Posterior vena cava (tissue), 2 donors: ENCODE results near the gene CHCHD6. TPM values are rescaled to one million over a fixed set of nuclear protein-coding genes. Genes with fewer than 3 reads are reported as not detected.

Experiments
- DNase-seq: peaks from one replicate; pipeline ENCODE4 v3.0.0-alpha.2; 2020; ENCODE audit warnings: low spot score
- intact Hi-C, 2 donors: fragments of 100-400 bp; cut with DNase I; formaldehyde crosslinking; loops; one replicate each; pipeline versions ENCODE4 v1.14.1 to v1.14.2; 2022 to 2023
- total RNA-seq, 2 donors: library from RNA; stranded (reverse); fragmentation: NEBNext Ultra II Directional; extraction: Animal tissue kit (Norgen Biotek cat#: 25700); gene quantifications; one replicate each; pipeline ENCODE4 v1.2.1, GENCODE V29; 2021
- donor health status: DM: yes; HTN: yes; CAD: no.
- donor health status: DM: yes; HTN: yes; CAD: no.

Gene CHCHD6
- total RNA-seq, 2 donors from 2014 or later = 7.3 to 10.1 TPM

DNA sequence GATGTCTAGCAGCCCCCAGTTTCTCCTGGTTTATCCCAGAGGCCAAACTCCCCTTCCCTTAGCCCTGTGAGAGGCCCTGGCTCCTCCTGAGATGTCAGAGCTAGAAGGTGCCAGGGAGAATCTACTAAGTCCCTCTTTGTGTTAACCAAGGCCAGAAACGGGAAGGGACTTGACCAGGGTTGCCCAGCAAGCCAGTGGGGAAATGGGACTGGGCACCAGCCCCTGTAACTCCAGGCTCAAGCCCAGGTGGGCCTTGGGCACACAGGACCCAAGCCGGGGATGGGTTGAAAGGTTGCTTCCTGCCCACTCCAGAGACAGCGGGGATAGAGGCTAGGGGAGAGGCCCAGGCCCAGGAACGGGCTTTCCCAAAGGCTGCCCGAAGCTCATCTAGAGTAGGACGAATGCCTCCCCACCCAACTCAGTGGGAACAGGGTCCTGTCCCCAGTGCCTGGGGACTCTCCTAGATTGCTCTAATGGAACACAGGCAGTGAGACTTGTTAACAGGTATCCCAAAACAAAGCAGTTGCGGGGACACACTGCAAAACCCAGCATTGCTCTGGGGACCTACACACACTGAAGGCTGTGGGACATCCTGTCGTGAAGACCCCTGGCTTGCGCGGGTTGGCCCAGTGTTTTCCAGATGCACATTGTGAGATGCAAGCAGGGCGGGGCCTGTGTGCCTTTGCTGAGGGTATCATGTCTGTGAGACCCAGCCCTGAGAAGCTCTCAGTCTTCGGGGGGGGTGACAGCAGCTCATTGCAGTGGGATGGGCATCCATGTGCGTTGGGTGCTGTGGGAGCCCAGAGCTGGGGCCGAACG lies 36.2 kb upstream of the CHCHD6 start:
- DNase-seq = no peak
- intact Hi-C loops = no loop called here

DNA sequence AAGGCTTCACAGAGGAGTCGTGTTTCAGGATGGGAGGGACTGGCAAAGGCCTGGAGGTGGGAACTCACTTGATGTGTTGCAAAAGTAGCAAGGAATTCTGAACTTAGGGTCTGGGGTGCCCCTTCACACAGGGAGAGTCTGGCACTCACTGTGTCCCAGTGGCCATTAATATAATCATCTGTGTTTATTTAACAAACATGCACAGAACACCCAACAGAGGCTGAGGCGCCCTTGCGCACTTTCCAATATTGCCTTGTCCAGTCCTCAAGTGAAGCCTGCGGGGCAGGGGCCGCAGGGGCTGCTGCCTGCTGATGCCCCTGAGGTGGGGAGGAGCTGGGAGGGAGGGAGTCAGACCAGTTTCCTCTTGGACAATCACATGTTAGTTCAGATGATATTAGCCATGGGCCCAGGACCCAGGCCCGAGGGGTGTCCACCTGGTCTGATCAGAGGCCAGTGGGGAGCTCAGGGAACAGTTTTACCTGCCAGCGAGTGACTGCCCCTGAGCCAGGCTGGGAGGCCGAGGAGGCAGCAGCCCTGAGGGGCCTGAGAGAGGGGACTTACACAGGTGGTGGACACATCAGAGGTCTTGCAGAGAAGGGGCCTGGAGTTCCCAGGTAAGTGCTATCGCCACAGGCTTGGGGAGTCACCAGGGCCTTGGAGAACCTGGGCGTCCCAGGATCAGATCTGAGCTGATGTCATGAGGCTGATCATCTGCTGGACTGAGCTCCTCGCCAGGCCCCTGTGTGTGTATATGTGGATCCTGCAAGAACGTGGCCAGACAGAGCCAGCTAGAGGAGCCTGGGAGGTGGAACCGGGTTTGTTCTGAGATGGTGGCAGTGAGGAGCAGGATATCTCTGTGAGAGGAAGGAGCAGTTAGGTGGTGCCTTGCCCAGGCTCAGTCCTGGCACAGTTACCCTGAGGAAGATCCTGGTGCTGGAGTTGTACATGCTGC lies 35.3 kb upstream of the CHCHD6 start:
- intact Hi-C loops = no loop called here
- DNase-seq = no peak

DNA sequence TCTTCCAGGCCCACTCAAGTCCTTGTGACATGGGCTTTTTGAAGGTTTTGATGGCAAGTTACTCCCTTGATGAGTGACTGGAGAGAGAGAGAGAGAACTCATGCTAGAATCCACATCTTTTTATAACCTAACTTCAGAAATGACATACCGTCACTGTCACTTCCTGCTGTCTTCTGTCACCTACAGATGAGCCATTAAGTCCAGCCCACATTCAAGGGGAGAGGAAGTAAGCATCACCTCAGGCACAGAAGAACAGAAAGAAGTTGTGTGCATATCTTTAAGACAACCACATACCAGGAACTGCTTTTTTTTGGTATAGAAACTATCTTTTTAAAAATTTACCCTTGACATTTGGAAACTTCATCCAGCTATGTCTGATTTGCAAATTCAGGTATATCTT lies 32.5 kb upstream of the CHCHD6 start:
- DNase-seq = no peak
- intact Hi-C loops = no loop called here

DNA sequence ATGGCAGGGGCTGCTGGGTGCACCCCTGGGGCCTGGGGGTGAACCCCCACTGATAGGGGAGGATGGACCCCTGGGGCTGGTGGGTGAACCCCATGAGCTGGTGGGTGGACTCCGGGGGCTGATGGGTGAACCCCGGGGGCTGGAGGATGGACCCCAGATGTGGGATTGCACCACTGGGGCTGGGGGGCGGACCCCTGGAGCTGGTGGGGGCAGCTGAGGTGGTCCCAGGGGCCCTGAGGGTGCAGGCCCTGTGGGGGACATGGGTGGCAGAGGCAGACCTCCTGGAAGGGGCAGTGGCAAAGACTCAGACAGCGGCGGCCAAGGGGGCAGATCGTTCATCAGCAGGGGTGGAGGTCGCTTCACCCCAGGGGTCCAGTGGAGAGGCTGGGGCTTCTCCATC lies 31.7 kb upstream of the CHCHD6 start:
- no peak for DNase-seq

DNA sequence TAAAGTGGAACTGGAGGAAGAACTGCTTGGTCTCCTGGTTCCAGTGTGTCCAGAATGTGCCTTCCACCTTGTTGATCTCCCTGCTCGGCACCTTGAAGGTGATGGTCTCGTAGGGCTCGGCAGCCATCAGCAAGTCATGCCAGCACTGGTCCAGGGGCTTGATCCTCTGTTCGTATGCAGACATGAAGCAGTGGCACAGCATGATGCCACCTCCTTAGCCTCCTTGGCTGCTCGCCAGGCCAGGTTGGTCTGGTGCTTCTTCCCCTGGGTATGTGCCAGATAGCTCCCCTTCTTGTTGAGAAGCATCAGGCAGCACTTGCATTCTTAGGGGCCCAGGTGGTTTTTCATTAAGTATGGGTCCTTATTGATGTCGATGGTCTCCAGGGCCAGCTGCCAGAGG lies 31.3 kb upstream of the CHCHD6 start:
- intact Hi-C loops = no loop called here
- no peak for DNase-seq

More for the DNA sequence above, 31.7 kb upstream of the CHCHD6 start:
- intact Hi-C loops = no loop called here

DNA sequence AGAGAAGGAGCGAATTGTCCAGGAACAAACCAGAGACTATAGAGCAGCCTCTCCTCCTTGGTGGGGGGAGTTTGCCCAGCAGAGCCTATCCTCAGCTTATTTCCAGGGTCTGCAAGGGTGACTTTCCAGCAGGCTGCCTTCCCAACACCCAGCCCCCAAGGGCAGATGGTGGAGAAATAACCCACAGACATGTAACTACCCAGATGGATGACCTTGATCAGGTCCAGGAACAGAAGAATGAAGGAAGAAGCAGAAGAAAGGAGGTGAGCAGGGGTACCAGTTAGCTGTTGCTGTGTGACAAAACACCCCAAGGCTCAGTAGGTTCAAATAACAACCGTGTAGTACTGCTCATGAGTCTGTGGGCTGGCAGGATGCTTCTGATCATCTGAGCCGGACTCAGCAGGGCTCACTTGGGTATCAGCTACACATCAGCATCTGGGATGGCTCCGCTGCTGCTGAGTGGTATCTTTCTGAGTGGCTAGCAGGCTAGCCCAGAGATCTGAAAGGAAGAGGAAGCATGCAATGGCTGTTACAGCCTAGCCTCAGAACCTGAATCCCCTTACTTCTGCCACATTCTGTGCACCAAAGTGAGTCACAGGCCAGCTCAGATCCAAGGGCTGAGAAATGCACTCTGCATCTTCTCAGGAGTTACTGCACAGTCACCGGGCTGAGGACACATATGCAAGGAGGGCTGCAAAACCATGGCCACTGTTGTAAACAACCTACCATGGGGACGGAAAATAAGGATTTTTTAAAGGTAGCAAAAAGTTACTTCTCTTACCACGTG lies 26.9 kb upstream of the CHCHD6 start:
- intact Hi-C loops = loop anchor here (5.0 kb wide), 1 partner anchor 780 kb away; no protein-coding TSS in a partner anchor
- no peak for DNase-seq

DNA sequence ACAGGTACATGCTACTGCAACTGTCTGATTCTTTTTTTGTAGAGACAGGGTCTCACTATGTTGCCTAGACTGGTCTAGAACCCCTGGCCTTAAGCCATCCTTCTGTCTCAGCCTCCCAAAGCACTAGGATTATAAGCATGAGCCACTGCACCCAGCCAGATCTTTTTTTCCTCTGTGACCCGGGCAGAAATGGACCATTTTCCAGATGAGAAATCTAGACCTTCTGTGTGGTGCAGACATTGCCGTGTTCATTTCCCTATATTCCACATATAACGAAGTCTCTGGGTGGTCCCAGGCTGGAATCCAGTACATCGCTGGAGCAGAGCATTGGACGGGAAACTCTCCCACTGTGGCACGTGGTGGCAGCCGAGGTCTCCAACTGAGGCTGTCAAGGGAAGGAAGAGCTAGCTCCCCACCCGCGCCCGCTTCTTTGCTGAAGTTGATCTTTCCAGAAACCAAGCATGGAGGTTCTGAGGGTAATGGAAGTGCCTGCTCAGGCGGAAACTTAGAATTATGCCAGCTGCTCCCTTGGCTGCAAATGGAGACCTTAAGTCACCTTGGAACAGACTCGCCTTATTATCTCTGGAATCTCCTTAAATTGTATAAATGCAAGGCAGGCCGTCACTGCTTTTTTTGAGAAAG lies 26.1 kb upstream of the CHCHD6 start:
- DNase-seq = no peak
- intact Hi-C loops = loop anchor here (1.0 to 5.0 kb wide), 2 partner anchors 779 to 868 kb away; no protein-coding TSS in a partner anchor

DNA sequence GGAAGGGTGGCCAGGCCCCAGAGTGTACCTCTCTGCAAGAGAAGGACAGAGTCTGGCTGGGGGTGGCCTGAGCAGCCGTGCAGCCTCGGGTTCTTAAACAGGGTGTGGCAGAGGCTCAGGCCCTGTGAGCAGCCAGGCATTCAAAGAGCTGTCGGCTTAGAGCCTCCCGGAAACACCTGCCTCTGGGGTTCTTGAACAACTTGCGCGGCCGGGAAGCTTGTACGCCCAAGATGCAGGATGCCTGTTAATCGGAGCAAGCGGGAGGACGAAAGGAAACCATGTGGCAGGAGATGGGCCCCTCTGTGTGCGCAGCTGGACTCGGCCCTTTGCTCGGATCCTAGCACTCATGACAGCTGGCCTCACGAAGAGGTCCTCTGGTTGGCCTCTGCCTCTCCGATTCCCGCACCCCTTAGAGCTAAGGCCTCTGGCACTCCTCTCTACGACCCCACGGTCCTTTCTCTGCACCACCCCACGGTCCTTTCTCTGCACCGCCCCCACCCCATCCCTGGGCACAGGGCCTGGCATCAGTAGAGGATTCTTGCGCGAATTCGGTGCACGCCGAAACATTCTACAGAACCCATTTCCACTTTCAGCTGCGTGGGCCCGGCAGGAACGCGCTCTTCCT lies 25.2 kb upstream of the CHCHD6 start:
- intact Hi-C loops = loop anchor here (1.0 to 5.0 kb wide), 2 partner anchors 778 to 867 kb away; no protein-coding TSS in a partner anchor
- no peak for DNase-seq

DNA sequence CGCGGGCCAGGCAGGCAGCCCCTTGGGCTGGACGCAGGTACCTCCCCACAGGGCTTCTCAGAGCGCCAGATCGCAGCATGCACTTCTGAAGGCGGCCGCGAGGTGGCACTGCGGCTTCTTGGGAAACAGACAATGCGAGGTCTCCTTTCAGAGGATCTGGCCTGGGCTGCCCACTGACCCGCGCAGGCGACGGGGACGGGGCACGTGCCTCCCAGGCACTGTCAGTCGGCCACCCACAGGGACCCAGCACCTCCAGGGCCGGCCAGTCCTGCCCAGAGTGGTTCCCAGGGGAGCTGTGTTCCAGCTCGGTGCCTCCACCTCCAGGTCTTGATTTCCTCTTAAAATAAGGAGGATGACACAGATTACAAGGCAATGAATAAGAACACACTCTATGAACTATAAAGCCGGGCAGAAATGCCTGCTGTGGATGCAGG lies 24.7 kb upstream of the CHCHD6 start:
- DNase-seq = peak; percentile 94
- intact Hi-C loops = loop anchor here (5.0 kb wide), 1 partner anchor 778 kb away; no protein-coding TSS in a partner anchor

DNA sequence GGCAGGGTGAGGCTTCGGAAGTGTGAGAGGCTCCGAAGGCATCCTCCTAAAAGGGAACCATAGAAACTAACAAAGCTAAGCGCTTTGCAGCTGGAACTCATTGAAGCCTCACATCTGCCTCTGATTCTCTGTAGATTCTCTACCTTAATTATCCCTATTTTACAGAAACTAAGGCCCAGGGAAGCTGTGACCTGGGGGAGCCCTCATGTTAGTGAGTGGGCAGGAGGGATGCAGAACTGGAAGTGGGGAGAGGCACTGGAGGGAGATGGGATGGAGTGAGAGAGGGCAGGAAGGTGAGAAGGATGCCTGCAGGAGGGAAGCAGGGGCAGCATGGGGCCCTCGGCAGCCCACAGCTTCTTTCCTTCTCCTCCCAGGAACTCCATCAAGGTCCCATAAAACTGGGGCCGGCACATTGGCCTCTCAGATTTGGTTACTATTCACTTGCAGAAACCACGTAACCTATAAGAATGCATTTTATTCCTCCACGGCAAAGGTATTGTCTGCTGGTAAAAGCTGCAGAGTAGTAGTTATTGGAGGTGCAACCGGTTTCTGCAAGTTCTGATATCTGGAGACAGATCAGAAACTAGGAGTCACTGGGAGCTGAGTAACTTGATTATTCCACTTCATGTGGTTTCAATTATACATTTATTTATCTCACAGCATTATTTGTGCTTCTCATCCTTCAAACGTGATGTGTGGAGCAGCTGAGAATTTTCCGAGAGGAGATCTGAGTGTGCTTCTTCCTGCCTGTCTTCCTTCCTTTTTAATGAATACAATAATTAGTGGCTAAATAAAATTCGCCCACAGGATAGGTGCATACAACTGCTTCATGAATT lies 24.0 kb upstream of the CHCHD6 start:
- intact Hi-C loops = loop anchor here (5.0 to 10.0 kb wide), 2 partner anchors 305 to 777 kb away; partner anchors contain the start of gene PLXNA1 (in 1 of the 2)
- no peak for DNase-seq

DNA sequence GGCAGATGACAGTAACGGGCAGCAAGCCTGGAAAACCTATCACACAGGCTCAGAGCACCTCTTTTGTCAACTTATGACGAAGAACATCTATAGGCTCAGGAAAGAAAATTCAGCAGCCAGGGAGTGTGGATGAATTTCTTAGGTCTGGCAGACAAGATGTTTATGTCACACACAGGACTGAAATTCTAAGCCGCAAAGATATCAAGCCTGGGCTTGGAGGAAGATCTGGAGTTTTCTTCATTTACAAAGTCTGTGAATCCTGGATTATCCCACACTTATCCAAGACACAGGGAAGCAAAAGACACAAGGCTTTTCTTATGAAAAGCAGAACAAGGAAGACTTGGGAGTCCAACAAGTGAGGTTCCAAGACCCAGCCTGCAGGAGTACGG lies 23.4 kb upstream of the CHCHD6 start:
- no peak for DNase-seq
- intact Hi-C loops = loop anchor here in 1 of 2 donors (10.0 kb wide), 1 partner anchor 304 kb away; the partner anchor contains the start of gene PLXNA1

DNA sequence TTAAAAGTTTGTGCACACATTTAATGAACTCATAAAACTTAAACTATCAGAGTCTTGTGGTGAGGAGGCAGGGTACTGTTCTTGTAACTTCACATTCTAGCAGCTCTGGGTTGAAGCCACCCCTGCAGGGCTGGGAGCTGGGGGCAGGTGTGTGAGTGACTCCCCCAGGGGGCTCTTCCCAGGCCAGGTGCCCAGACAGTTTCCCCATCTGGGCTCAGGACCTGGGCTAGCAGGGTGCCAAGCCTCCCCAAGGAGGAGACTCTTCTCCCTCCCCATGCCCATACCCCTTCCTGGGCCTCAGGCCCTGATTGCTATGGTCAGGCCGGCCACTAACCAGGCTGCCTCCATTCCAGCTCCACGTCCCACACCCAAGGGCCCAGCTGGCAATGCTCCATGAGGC lies 22.0 kb upstream of the CHCHD6 start:
- intact Hi-C loops = loop anchor here in 1 of 2 donors (10.0 kb wide), 1 partner anchor 303 kb away; the partner anchor contains the start of gene PLXNA1
- DNase-seq = no peak

DNA sequence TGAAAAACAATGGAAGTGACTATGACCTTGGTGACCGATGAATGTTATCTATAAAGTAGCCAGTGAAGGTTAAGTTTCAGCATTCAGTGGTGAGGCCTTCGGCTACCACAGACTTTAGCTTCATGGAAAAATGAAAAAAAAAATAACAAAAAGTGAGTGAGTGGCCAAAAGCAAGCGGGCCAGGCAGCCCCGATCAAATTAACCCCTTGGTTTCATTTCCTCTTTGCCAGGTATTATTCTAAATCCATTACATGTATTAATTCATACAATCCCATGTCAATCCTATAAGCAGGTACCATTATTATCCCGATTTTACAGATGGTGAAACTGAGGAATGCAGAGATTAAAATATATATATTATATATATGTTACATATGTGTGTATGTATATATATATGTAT lies 21.0 kb upstream of the CHCHD6 start:
- DNase-seq = no peak
- intact Hi-C loops = loop anchor here in 1 of 2 donors (10.0 kb wide), 1 partner anchor 302 kb away; the partner anchor contains the start of gene PLXNA1

DNA sequence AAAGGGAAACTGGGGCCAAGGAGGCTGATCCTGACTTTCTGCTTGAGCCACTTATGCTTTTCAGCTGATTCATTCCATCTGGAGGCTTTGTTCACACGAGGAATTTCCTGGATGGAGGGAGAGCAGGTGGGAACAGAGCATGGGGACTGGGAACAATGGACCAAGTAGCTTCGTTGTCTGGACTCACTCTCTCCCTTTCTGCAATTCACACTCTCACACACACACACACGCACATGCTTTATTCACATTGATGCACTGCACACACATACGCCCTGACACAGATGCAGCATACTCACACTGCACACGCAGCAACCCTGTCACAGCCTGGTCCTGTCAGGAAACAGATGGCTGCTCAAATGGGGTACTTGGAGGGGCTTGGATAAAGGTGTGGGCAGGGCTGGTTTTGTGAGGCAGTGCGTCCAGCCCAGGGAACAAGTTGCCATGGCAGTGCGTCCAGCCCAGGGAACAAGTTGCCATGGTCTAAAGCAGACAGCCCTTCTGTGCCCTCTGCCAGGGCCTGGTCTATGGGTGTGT lies 19.8 kb upstream of the CHCHD6 start:
- intact Hi-C loops = loop anchor here in 1 of 2 donors (10.0 kb wide), 1 partner anchor 301 kb away; the partner anchor contains the start of gene PLXNA1
- no peak for DNase-seq

DNA sequence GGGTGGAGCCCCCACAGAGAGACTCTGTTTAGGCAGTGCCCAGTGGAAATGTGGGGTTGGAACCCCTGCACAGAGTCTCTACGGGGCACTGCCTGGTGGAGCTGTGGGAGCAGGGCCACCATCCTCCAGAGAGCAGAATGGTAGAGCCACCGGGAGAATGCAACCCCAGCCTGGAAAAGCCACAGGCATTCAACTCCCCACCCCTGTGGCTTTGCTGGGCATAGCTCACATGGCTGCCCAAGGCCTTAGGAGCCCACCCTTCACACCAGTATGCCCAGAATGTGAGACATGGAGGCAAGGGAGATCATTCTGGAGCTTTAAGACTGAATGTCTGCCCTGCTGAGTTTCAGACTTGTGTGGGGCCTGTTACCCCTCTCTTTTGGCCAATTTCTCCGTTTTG lies 19.0 kb upstream of the CHCHD6 start:
- DNase-seq = no peak
- intact Hi-C loops = loop anchor here in 1 of 2 donors (10.0 kb wide), 1 partner anchor 300 kb away; the partner anchor contains the start of gene PLXNA1

DNA sequence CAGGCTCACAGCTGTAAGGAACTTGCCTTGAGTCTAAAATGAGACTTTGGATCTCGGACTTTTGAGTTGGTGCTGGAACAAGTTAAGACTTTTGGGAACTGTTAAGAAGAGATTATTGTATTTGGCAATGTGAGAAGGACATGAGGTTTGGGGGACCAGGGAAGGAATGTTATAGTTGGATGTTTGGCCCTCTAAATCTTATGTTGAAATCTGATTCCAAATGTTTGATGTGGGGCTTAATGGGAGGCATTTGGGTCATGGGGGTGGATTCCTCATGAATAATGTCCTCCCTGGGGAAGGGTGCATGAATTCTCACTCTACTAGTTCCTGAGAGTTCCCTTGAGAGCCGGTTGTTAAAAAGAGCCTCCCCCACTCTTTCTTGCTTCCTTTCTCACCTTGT lies 18.5 kb upstream of the CHCHD6 start:
- no peak for DNase-seq
- intact Hi-C loops = loop anchor here in 1 of 2 donors (10.0 kb wide), 1 partner anchor 299 kb away; the partner anchor contains the start of gene PLXNA1

DNA sequence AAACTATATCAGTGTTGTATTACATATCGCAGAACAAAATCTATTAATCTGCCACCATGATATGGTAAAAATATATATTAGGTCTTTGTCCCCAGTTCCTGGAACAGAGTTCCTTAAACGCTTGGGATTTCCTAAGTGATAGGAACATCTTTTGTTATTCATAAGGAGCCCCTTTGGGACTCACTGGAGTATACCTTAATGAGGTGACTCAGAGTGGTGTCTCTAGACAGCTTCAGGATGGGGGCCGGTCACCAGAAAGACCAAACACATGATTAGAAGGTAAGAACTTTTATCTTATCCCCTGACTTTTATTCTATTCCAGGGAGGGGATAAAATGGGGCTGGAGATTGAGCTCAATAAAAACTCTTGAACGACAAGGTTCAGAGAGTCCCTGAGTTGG lies 12.3 kb upstream of the CHCHD6 start:
- no peak for DNase-seq
- intact Hi-C loops = no loop called here
